Stimulated activated memory B cell treated with anti-CD40 and anti-IgM and Interleukin-4, amounts not matched to agents 10 μg/mL and 1 μg/mL and 100 μg/mL, for 72 hours (primary cell): ENCODE data around the gene PDE6B.

Source experiments
- ATAC-seq: fragments of 150-1000 bp; cut with Tn5 transposase; 2 replicates; pipeline ENCODE4 v1.10.0; 2021
- H3K27ac Mint-ChIP-seq: one replicate; pipeline ENCODE4 v1.8.0; 2022; ENCODE audit warnings: mild to moderate bottlenecking, mixed read lengths
- H3K27me3 Mint-ChIP-seq: one replicate; pipeline ENCODE4 v1.8.0; 2022; ENCODE audit warnings: mixed read lengths
- H3K36me3 Mint-ChIP-seq: one replicate; pipeline ENCODE4 v1.8.0; 2022; ENCODE audit warnings: mixed read lengths
- H3K4me1 Mint-ChIP-seq: one replicate; pipeline ENCODE4 v1.8.0; 2022; ENCODE audit warnings: mixed read lengths
- H3K4me3 Mint-ChIP-seq: one replicate; pipeline ENCODE4 v1.8.0; 2022; ENCODE audit warnings: mild to moderate bottlenecking, moderate library complexity, mixed read lengths
- H3K9me3 Mint-ChIP-seq: one replicate; pipeline ENCODE4 v1.8.0; 2022; ENCODE audit warnings: mixed read lengths

The PDE6B gene

GRCh38 chr4:612052-612748 lies 13.2 kb upstream of the PDE6B start:
- Mint-ChIP-seq H3K4me3 (no peak overlapping the region), H3K9me3 (peaks cover 9% of the 10 kb centered on the region), H3K4me1 (no peaks in the 10 kb centered on the region), H3K27me3 (peaks cover 33% of the 10 kb centered on the region), H3K27ac (no peak overlapping the region), H3K36me3 (no peaks in the 10 kb centered on the region)
- ATAC-seq, result no peak

GRCh38 chr4:612749-613125 lies 12.6 kb upstream of the PDE6B start:
- no peak overlapping the region for H3K4me3 Mint-ChIP-seq

GRCh38 chr4:613126-613525 lies 12.2 kb upstream of the PDE6B start:
- ATAC-seq, result peak; percentile 24
- no peak overlapping the region for H3K27ac Mint-ChIP-seq
- peaks cover 41% of the 10 kb centered on the region for H3K27me3 Mint-ChIP-seq
- H3K9me3 Mint-ChIP-seq, result peaks cover 9% of the 10 kb centered on the region
- H3K36me3 Mint-ChIP-seq, result no peaks in the 10 kb centered on the region
- no peak overlapping the region for H3K4me3 Mint-ChIP-seq
- H3K4me1 Mint-ChIP-seq, result no peaks in the 10 kb centered on the region

More at GRCh38 chr4:612749-613125, 12.6 kb upstream of the PDE6B start:
- Mint-ChIP-seq H3K27ac (no peak overlapping the region), H3K4me1 (no peaks in the 10 kb centered on the region), H3K9me3 (peaks cover 9% of the 10 kb centered on the region), H3K27me3 (peaks cover 38% of the 10 kb centered on the region), H3K36me3 (no peaks in the 10 kb centered on the region)
- no peak for ATAC-seq

DNA sequence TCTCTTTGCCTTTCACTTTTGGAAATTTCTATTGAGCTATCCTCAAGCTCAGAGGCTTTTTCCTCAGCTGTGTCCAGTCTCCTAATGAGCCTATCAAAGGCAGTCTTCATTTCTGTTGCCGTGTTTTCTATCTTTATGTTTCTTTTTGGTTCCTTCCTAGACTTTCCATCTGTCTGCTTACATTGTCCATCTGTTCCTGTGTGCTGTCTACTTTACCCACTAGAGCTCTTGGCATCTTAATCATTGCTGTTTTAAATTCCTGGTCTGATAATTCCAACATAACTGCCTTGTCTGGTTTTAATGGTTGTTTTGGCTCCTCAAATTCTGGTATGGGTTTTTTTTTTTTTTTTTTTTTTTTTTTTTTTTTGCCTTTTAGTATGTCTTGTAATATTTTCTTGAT lies 9.3 kb upstream of the PDE6B start:
- H3K4me3 Mint-ChIP-seq, result no peak overlapping the region
- H3K4me1 Mint-ChIP-seq, result no peaks in the 10 kb centered on the region
- no peak for ATAC-seq
- peaks cover 35% of the 10 kb centered on the region for H3K27me3 Mint-ChIP-seq
- peaks cover 5% of the 10 kb centered on the region for H3K9me3 Mint-ChIP-seq
- H3K27ac Mint-ChIP-seq, result no peak overlapping the region
- no peaks in the 10 kb centered on the region for H3K36me3 Mint-ChIP-seq

GRCh38 chr4:616911-617643 lies 8.3 kb upstream of the PDE6B start:
- Mint-ChIP-seq H3K36me3 (no peaks in the 10 kb centered on the region), H3K27me3 (peaks cover 43% of the 10 kb centered on the region), H3K4me1 (no peaks in the 10 kb centered on the region), H3K27ac (no peak overlapping the region), H3K9me3 (peaks cover 5% of the 10 kb centered on the region), H3K4me3 (no peak overlapping the region)
- peak; percentile 80 for ATAC-seq

DNA sequence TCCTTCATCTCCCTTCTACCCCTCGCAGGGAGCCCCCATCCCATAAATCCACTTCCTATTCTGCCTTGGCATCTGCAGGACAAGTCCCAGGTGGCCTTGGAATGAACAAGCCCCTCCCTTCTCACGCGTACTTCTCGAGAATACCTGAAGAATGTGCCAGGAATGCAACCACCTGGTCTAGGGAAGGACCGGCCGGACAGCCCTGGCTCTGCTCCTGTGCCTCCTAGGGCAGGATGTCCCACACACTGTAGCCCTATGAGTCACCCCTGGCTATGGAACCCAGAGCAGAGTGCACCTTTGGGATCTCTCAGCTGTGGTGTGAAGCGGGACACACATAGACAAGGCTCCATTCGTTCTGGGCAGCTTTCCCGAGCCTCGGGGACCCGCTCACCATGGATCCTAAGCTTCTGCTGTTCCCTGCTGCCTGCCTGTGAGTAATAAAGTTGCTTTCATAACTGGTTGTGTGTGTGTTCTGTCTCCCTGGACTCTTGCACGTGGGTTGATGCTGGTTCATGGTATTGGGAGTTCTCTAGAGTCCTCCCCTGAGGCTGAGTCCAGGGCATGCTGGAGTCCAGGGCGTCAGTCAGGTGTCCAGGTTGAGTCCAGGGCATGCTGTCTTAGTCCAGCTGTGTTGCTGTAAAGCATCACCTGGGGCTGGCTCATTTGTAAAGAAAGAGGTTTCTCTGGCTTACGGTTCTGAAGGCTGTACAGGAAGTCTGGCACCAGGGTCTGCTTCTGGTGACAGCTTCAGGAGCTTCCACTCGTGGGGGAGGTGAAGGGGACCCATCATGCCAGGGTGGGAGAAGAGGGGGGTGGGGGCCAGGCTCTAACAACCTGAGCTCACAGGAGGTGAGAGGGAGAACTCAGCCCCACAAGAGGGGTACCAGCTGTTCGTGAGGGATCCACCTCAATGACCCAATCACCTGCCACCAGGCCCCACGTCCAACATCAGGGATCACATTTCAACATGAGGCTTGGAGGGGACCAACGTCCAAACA lies 7.4 kb upstream of the PDE6B start:
- no peak overlapping the region for H3K4me3 Mint-ChIP-seq
- H3K27me3 Mint-ChIP-seq, result peaks cover 43% of the 10 kb centered on the region
- H3K4me1 Mint-ChIP-seq, result no peaks in the 10 kb centered on the region
- H3K36me3 Mint-ChIP-seq, result no peaks in the 10 kb centered on the region
- H3K9me3 Mint-ChIP-seq, result peaks cover 5% of the 10 kb centered on the region
- H3K27ac Mint-ChIP-seq, result no peak overlapping the region
- no peak for ATAC-seq

DNA sequence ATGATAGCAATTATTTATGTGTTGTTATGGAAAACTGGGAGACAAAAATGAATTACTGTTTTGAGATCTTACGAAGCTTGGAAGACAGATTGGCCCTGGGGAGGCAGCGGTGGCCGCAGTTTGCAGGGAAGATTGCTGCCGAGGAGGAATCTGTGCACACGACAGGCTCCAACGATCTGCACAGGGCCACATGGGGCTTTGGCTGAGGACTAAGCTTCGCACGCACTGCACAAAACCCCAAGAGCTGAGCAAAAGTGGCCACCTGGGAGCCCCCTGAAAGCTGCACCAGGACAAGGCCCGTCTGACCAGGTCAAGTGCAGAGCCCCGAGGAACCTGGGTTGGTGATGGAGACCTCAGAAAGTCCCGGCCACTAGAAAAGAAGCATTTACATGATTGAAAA lies 5.2 kb upstream of the PDE6B start:
- H3K4me3 Mint-ChIP-seq, result no peak overlapping the region
- H3K9me3 Mint-ChIP-seq, result peaks cover 2% of the 10 kb centered on the region
- no peaks in the 10 kb centered on the region for H3K4me1 Mint-ChIP-seq
- H3K36me3 Mint-ChIP-seq, result no peaks in the 10 kb centered on the region
- H3K27me3 Mint-ChIP-seq, result peaks cover 43% of the 10 kb centered on the region
- H3K27ac Mint-ChIP-seq, result no peak overlapping the region
- ATAC-seq, result no peak

GRCh38 chr4:620851-621261 lies 4.5 kb upstream of the PDE6B start:
- H3K4me3 Mint-ChIP-seq, result no peak overlapping the region
- peaks cover 49% of the 10 kb centered on the region for H3K27me3 Mint-ChIP-seq
- H3K4me1 Mint-ChIP-seq, result no peaks in the 10 kb centered on the region
- no peaks in the 10 kb centered on the region for H3K36me3 Mint-ChIP-seq
- H3K9me3 Mint-ChIP-seq, result peaks cover 2% of the 10 kb centered on the region
- H3K27ac Mint-ChIP-seq, result no peak overlapping the region
- no peak for ATAC-seq

- ATAC-seq, result no peak
- Mint-ChIP-seq H3K4me1 (no peaks in the 10 kb centered on the region), H3K36me3 (no peaks in the 10 kb centered on the region), H3K27me3 (peaks cover 55% of the 10 kb centered on the region), H3K4me3 (no peak overlapping the region), H3K27ac (no peak overlapping the region), H3K9me3 (no peaks in the 10 kb centered on the region)
Measured at GRCh38 chr4:621296-622070, 3.9 kb upstream of the PDE6B start.

- Mint-ChIP-seq H3K4me1 (no peaks in the 10 kb centered on the region), H3K27ac (no peak overlapping the region), H3K9me3 (no peaks in the 10 kb centered on the region), H3K36me3 (no peaks in the 10 kb centered on the region), H3K4me3 (no peak overlapping the region), H3K27me3 (peaks cover 63% of the 10 kb centered on the region)
- ATAC-seq, result no peak
Measured at GRCh38 chr4:622071-622995, 3.0 kb upstream of the PDE6B start.

- no peak for ATAC-seq
- no peaks in the 10 kb centered on the region for H3K9me3 Mint-ChIP-seq
Measured at GRCh38 chr4:622996-623913, 2.1 kb upstream of the PDE6B start.

GRCh38 chr4:623914-624566 lies 1.3 kb upstream of the PDE6B start:
- Mint-ChIP-seq H3K36me3 (no peaks in the 10 kb centered on the region), H3K4me3 (no peak overlapping the region), H3K9me3 (no peaks in the 10 kb centered on the region), H3K27ac (no peak overlapping the region), H3K27me3 (peaks cover 63% of the 10 kb centered on the region), H3K4me1 (no peaks in the 10 kb centered on the region)
- ATAC-seq, result no peak

More at GRCh38 chr4:622996-623913, 2.1 kb upstream of the PDE6B start:
- Mint-ChIP-seq H3K27ac (no peak overlapping the region), H3K4me1 (no peaks in the 10 kb centered on the region), H3K4me3 (no peak overlapping the region), H3K36me3 (no peaks in the 10 kb centered on the region), H3K27me3 (peaks cover 63% of the 10 kb centered on the region)
